ENCODE results near the gene CLDN14.

Gene CLDN14

DNA sequence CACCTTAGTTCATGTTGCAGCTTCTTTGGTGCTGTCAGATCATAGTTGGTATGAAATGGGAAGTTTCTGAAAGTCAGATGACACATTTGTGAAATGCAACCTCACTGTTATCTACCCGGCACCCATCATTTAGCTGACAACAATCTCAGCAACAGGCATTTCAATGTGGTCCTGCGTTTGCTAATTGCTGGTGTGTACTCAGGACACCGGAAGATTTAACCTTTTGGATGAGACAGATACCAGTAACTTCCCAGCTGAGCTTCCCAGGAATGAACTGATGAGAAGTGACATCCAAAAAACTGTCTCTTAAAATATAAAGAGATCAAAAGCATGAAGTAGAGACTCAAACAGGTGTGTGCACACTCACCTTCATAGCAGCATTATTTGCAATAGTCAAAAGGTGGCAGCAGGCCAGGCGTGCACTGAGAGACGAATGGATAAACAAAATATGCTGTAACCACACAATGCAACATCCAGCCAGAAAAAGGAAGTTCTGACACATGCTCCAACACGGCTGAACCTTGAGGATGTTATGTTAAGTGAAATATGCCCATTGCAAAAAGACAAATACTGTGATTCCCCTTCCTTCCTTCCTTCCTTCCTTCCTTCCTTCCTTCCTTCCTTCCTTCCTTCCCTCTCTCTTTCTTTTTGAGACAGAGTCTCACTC is 7.9 kb upstream of the CLDN14 start:
- H3K27me3 Mint-ChIP-seq (ENCODE audit: low read depth, poor library complexity): peaks cover 18% of the 10 kb centered on the region
- H3K4me1 Mint-ChIP-seq: peaks cover 12% of the 10 kb centered on the region
- no peak overlapping the region for H3K27ac Mint-ChIP-seq
- no peaks in the 10 kb centered on the region for H3K9me3 Mint-ChIP-seq
- no peaks in the 10 kb centered on the region for H3K36me3 Mint-ChIP-seq (ENCODE audit: low read depth)
- H3K4me3 Mint-ChIP-seq: no peak overlapping the region
- no peak for DNase-seq
- TF ChIP-seq, protein P1, sequence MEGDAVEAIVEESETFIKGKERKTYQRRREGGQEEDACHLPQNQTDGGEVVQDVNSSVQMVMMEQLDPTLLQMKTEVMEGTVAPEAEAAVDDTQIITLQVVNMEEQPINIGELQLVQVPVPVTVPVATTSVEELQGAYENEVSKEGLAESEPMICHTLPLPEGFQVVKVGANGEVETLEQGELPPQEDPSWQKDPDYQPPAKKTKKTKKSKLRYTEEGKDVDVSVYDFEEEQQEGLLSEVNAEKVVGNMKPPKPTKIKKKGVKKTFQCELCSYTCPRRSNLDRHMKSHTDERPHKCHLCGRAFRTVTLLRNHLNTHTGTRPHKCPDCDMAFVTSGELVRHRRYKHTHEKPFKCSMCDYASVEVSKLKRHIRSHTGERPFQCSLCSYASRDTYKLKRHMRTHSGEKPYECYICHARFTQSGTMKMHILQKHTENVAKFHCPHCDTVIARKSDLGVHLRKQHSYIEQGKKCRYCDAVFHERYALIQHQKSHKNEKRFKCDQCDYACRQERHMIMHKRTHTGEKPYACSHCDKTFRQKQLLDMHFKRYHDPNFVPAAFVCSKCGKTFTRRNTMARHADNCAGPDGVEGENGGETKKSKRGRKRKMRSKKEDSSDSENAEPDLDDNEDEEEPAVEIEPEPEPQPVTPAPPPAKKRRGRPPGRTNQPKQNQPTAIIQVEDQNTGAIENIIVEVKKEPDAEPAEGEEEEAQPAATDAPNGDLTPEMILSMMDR (IDR thresholded peaks at IDR 0.05): no peak

DNA sequence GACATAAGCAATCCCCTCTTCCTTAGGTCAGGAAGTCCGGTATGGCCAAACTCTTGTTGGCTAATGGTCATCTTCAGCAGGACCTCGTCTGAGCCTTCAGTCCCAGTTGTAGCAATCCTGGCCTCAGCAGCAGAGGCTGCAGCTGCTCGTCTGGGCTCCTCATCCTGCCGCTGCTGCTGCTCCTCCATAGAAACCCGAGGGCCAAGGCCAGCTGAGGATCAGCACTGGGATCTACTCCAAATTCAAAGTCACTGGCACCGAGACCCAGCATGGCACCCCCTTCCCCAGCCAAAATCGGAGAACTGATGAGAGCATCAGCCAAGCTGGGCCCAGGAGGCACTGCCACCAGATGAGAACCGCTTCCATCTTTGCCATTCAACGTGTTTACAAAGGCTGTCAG is 6.3 kb upstream of the CLDN14 start:
- H3K27ac Mint-ChIP-seq: no peak overlapping the region
- H3K36me3 Mint-ChIP-seq (ENCODE audit: low read depth): no peaks in the 10 kb centered on the region
- no peak overlapping the region for H3K4me3 Mint-ChIP-seq
- no peaks in the 10 kb centered on the region for H3K9me3 Mint-ChIP-seq
- TF ChIP-seq, protein P1 (IDR thresholded peaks at IDR 0.05): no peak
- DNase-seq: no peak
- peaks cover 4% of the 10 kb centered on the region for H3K4me1 Mint-ChIP-seq
- peaks cover 22% of the 10 kb centered on the region for H3K27me3 Mint-ChIP-seq (ENCODE audit: low read depth, poor library complexity)

DNA sequence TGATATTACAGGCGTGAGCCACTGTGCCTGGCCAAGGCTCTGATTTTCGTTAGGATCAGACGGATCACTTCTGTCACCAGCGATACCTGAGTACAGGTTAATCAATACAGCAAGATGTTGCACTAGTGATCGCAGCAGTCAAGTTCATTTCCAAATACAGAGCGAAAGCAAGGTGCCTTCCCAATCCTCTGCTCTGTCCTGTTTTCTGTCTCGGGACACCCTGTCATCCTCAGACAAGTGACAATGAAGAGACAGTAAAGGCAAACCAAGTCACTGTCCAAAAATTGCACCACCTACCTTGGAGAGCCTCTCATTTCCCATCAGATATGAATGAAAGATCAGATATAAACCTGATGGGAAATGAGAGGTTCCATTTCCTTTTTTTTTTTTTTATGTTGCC is 5.6 kb upstream of the CLDN14 start:
- Mint-ChIP-seq H3K4me3 (no peak overlapping the region), H3K27ac (no peak overlapping the region), H3K36me3 (ENCODE audit: low read depth) (no peaks in the 10 kb centered on the region), H3K27me3 (ENCODE audit: low read depth, poor library complexity) (peaks cover 22% of the 10 kb centered on the region), H3K4me1 (no peaks in the 10 kb centered on the region), H3K9me3 (no peaks in the 10 kb centered on the region)
- DNase-seq: no peak
- TF ChIP-seq, protein P1 (IDR thresholded peaks at IDR 0.05): no peak

DNA sequence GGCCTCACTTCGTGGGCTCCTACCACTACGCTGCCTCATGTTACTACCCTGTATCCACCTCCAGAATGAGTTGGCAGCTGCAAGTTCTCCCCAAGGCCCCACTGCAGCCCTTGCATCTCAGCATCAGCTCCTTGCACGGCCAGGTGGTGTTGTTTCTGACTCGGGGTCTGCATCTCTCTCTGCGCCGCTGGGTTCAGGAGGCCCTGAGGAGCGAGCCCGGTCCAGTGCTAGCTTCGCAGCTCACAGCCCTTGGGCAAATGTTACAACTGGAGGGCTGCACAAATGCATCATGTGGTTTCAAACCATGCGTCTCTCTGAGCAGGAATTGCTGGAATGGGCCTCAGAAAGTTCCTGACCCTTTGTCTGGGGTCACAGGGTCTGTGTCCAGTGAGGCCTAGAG is 3.2 kb upstream of the CLDN14 start:
- Mint-ChIP-seq H3K4me3 (no peak overlapping the region), H3K4me1 (peaks cover 22% of the 10 kb centered on the region), H3K36me3 (ENCODE audit: low read depth) (no peaks in the 10 kb centered on the region), H3K27ac (no peak overlapping the region), H3K27me3 (ENCODE audit: low read depth, poor library complexity) (peaks cover 22% of the 10 kb centered on the region), H3K9me3 (no peaks in the 10 kb centered on the region)
- TF ChIP-seq, protein P1 (IDR thresholded peaks at IDR 0.05): no peak
- no peak for DNase-seq

DNA sequence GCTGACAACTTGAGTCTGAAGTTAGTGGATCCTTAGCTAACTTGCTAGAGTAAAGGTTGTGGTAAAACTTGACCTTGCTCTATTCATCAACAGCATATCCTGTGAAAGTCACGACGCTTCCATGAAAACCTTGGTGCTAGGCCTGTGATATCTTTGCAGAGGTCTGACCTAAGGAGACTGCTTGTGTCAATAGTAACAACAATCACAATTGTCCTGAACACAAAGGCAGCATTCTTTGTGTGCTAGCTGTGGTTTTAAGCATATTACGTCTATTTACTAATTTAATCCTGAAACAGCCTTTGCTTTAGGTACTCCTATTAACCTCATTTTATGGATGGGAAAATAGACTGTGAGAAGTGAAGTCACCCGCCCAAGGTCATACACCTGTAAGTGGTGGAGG is 2.8 kb upstream of the CLDN14 start:
- H3K9me3 Mint-ChIP-seq: no peaks in the 10 kb centered on the region
- no peak overlapping the region for H3K27ac Mint-ChIP-seq
- no peak for DNase-seq
- H3K4me1 Mint-ChIP-seq: peaks cover 23% of the 10 kb centered on the region
- H3K4me3 Mint-ChIP-seq: no peak overlapping the region
- TF ChIP-seq, protein P1 (IDR thresholded peaks at IDR 0.05): no peak
- H3K27me3 Mint-ChIP-seq (ENCODE audit: low read depth, poor library complexity): peaks cover 22% of the 10 kb centered on the region
- H3K36me3 Mint-ChIP-seq (ENCODE audit: low read depth): no peaks in the 10 kb centered on the region

DNA sequence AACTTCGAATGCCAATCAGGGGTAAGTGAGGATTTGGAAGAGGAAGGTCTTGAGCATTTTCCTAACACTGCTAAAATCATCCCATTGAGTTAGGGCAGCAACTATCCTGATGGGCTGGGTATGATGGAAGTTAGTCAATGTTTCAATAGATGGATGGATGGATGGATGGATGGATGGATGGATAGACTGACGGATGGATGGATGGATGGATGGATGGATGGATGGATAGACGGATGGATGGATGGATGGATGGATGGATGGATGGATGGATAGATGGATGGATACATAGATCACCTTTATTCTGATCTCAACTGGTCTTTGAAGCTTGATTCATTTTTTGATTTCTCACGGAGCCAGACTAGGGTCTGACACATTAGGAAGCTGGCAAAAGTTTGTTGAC is 2.3 kb upstream of the CLDN14 start:
- DNase-seq: no peak
- Mint-ChIP-seq H3K27ac (no peak overlapping the region), H3K4me1 (peaks cover 27% of the 10 kb centered on the region), H3K36me3 (ENCODE audit: low read depth) (no peaks in the 10 kb centered on the region), H3K4me3 (no peak overlapping the region), H3K9me3 (no peaks in the 10 kb centered on the region), H3K27me3 (ENCODE audit: low read depth, poor library complexity) (peaks cover 21% of the 10 kb centered on the region)
- TF ChIP-seq, protein P1 (IDR thresholded peaks at IDR 0.05): no peak
